Activated CD4-positive, alpha-beta T cell treated with anti-CD3 and anti-CD28 coated beads, Interleukin-2, amount 50 U/mL, for 1 hour (primary cell): ENCODE data around the gene HOXC6.

Source experiments
- DNase-seq: peaks from one replicate; pipeline ENCODE4 v3.0.0-alpha.2; 2020

The HOXC6 gene

GRCh38 chr12:54016051-54016450, 12.2 kb upstream of the HOXC6 start:
- no peak for DNase-seq

- DNase-seq, result no peak
Measured at GRCh38 chr12:54016478-54016964, 11.7 kb upstream of the HOXC6 start.

GRCh38 chr12:54017027-54017788, 11.0 kb upstream of the HOXC6 start:
- DNase-seq, result no peak

GRCh38 chr12:54017878-54018467, 10.3 kb upstream of the HOXC6 start:
- DNase-seq, result peak; percentile 58

- DNase-seq, result no peak
Measured at GRCh38 chr12:54018468-54018984, 9.7 kb upstream of the HOXC6 start.

GRCh38 chr12:54019091-54019811, 9.0 kb upstream of the HOXC6 start:
- no peak for DNase-seq

GRCh38 chr12:54019924-54020590, 8.2 kb upstream of the HOXC6 start:
- no peak for DNase-seq

- no peak for DNase-seq
Measured at GRCh38 chr12:54020591-54021405, 7.4 kb upstream of the HOXC6 start.

GRCh38 chr12:54021432-54022013, 6.7 kb upstream of the HOXC6 start:
- no peak for DNase-seq

GRCh38 chr12:54022960-54023884, 5.0 kb upstream of the HOXC6 start:
- DNase-seq, result no peak

- no peak for DNase-seq
Measured at GRCh38 chr12:54024127-54024526, 4.1 kb upstream of the HOXC6 start.

GRCh38 chr12:54024581-54025305, 3.5 kb upstream of the HOXC6 start:
- DNase-seq, result no peak

GRCh38 chr12:54025499-54026405, 2.5 kb upstream of the HOXC6 start:
- no peak for DNase-seq

- DNase-seq, result no peak
Measured at GRCh38 chr12:54026640-54027441, 1.4 kb upstream of the HOXC6 start.

GRCh38 chr12:54027442-54027786, 826 bp upstream of the HOXC6 start:
- no peak for DNase-seq

GRCh38 chr12:54029529-54030441, 1.5 kb downstream of the HOXC6 start:
- no peak for DNase-seq

GRCh38 chr12:54030442-54030801, 2.2 kb downstream of the HOXC6 start:
- DNase-seq, result no peak
